ENCODE data around the gene HSD17B13.

HSD17B13 gene

DNA sequence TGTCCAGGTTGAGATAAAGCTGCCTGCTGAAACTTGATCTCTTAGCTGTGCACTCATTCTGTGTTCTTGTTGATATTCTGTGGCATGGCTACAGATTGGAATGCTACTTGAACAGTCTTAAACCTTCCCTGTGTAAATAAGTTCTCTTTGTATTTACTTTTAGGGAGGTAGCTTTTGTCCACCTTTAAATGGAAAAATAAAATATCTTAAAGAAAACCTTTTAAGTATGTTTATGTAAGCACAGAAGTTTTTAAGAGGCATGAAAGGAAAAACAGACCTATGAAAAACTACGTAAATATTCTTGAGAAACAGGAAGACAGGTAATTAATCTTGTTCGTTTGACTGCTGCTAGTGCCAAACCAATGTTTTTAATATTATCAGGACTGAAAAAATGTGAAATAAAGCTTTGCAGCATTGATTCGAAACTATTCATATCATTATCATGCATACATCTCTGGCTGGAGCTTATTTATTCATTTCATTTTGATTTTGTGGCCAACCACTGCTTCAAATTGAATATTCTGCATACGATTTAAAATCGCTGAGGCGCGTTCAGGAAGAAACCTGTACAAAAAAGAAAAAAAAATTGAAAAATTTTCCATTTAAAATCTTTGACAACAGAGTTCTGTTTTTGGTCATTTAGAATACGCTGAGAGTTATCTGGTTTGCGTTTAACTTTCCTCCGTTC, 17.8 kb downstream of the HSD17B13 start:
- no peak for TF ChIP-seq POLR2AphosphoS5 (IDR thresholded peaks at IDR 0.05; ENCODE audit: low read depth, low read length)
- TF ChIP-seq, protein P1, sequence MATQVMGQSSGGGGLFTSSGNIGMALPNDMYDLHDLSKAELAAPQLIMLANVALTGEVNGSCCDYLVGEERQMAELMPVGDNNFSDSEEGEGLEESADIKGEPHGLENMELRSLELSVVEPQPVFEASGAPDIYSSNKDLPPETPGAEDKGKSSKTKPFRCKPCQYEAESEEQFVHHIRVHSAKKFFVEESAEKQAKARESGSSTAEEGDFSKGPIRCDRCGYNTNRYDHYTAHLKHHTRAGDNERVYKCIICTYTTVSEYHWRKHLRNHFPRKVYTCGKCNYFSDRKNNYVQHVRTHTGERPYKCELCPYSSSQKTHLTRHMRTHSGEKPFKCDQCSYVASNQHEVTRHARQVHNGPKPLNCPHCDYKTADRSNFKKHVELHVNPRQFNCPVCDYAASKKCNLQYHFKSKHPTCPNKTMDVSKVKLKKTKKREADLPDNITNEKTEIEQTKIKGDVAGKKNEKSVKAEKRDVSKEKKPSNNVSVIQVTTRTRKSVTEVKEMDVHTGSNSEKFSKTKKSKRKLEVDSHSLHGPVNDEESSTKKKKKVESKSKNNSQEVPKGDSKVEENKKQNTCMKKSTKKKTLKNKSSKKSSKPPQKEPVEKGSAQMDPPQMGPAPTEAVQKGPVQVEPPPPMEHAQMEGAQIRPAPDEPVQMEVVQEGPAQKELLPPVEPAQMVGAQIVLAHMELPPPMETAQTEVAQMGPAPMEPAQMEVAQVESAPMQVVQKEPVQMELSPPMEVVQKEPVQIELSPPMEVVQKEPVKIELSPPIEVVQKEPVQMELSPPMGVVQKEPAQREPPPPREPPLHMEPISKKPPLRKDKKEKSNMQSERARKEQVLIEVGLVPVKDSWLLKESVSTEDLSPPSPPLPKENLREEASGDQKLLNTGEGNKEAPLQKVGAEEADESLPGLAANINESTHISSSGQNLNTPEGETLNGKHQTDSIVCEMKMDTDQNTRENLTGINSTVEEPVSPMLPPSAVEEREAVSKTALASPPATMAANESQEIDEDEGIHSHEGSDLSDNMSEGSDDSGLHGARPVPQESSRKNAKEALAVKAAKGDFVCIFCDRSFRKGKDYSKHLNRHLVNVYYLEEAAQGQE (IDR thresholded peaks at IDR 0.05; ENCODE audit: insufficient read depth in 1 of 2, low read depth in 2 of 2, low read length in 2 of 2) = no peak
- no peak for TF ChIP-seq SIN3A (IDR thresholded peaks at IDR 0.05; ENCODE audit: borderline replicate concordance, insufficient read depth, low read length)
- no peak for TF ChIP-seq FOXP2 (optimal IDR thresholded peaks at IDR 0.05; ENCODE audit: borderline replicate concordance, extremely low read depth, extremely low read length, insufficient read depth)
- TF ChIP-seq TAF1 (IDR thresholded peaks at IDR 0.05; ENCODE audit: borderline replicate concordance, insufficient read depth, low read length) = no peak

DNA sequence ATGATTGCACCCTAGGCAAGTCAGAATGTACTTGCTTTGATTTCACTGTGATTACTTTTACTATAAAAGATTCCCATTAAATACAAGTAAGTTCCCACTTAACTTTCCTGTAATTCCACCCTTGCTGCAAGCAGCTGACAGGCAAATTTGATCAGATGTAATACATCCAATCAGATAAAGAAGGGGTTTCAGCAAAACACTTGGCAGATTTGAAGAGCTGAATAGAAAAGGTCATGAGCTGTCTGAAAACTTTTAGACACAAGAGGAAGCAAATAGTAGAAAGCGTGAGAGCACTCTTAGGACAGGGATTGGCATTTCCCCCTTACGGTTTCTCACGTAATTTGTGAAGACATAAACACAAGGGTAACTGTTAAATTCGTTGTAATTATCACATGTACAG, 22.8 kb downstream of the HSD17B13 start:
- no peak for TF ChIP-seq FOXP2 (optimal IDR thresholded peaks at IDR 0.05; ENCODE audit: borderline replicate concordance, extremely low read depth, extremely low read length, insufficient read depth)
- TF ChIP-seq POLR2AphosphoS5 (IDR thresholded peaks at IDR 0.05; ENCODE audit: low read depth, low read length) = no peak
- TF ChIP-seq SIN3A (IDR thresholded peaks at IDR 0.05; ENCODE audit: borderline replicate concordance, insufficient read depth, low read length) = no peak

DNA sequence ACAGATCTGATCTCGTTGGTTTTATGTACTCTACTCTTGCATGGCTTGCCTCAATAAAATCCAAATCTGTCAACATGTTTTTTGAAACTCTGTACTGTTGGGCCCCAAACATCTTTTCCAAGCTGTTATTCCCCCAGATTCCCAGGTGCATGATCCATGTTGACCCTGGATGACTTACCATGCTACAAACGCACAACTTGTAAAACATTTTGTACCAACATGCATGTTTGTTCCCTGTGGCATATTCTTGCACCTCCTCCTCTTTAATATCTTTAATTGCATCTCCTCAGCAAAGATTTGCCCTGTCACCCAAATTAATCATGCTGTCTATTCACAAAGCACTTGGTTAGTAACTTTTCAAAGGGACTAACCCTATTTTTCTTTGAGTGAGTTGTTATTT, 24.3 kb downstream of the HSD17B13 start:
- TF ChIP-seq, protein P1 (IDR thresholded peaks at IDR 0.05; ENCODE audit: insufficient read depth in 1 of 2, low read depth in 2 of 2, low read length in 2 of 2) = no peak
- TF ChIP-seq FOXP2 (optimal IDR thresholded peaks at IDR 0.05; ENCODE audit: borderline replicate concordance, extremely low read depth, extremely low read length, insufficient read depth) (no peak), TAF1 (IDR thresholded peaks at IDR 0.05; ENCODE audit: borderline replicate concordance, insufficient read depth, low read length) (no peak), SIN3A (IDR thresholded peaks at IDR 0.05; ENCODE audit: borderline replicate concordance, insufficient read depth, low read length) (no peak)

DNA sequence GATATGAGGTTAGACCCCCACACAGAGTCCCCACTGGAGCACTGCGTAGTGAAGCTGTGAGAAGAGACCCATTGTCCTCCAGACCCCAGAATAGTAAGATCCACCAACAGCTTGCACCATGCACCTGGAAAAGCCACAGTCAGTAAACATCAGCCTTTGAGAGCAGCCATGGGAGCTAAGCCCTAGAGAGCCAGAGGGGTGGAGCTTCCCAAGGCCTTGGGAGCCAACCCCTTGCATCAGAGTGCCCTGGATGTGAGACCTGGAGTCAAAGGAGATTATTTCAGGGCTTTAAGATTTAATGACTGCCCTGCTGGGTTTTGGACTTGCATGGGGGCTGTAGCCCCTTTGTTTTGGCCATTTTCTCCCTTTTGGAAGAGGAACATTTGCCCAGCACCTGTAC, 35.7 kb downstream of the HSD17B13 start:
- TF ChIP-seq TAF1 (IDR thresholded peaks at IDR 0.05; ENCODE audit: borderline replicate concordance, insufficient read depth, low read length) (no peak), FOXP2 (optimal IDR thresholded peaks at IDR 0.05; ENCODE audit: borderline replicate concordance, extremely low read depth, extremely low read length, insufficient read depth) (no peak), SIN3A (IDR thresholded peaks at IDR 0.05; ENCODE audit: borderline replicate concordance, insufficient read depth, low read length) (no peak)
- TF ChIP-seq, protein P1 (IDR thresholded peaks at IDR 0.05; ENCODE audit: insufficient read depth in 1 of 2, low read depth in 2 of 2, low read length in 2 of 2) = no peak

DNA sequence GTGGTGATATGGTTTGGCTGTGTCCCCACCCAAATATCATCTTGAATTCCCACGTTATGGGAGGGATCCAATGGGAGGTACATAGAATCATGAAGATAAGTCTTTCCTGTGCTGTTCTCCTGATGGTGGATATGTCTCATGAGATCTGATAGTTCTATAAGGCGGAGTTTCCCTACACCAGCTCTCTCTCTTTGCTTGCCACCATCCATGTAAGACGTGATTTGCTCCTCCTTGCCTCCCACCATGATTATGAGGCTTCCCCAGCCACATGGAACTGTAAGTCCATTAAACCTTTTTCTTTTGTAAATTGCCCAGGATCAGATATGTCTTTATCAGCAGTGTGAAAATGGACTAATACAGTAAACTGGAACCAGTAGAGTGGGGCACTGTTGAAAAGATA, 39.5 kb downstream of the HSD17B13 start:
- TF ChIP-seq TAF1 (IDR thresholded peaks at IDR 0.05; ENCODE audit: borderline replicate concordance, insufficient read depth, low read length) (no peak), FOXP2 (optimal IDR thresholded peaks at IDR 0.05; ENCODE audit: borderline replicate concordance, extremely low read depth, extremely low read length, insufficient read depth) (no peak), SIN3A (IDR thresholded peaks at IDR 0.05; ENCODE audit: borderline replicate concordance, insufficient read depth, low read length) (no peak)
- TF ChIP-seq, protein P1 (IDR thresholded peaks at IDR 0.05; ENCODE audit: insufficient read depth in 1 of 2, low read depth in 2 of 2, low read length in 2 of 2) = no peak

All from PFSK-1 (cell line).